Dedifferentiated amniotic fluid mesenchymal stem cell (primary cell): ENCODE measurements around the gene TMEM190.
"Not testable (repeated sequence)": the region's sequence is repeated elsewhere in the genome, so short reads cannot be mapped to it uniquely, and the experiment has no call there.

Experiments used
- DNase-seq: peaks from one replicate; pipeline ENCODE4 v3.0.0-alpha.2; 2016; ENCODE audit errors: extremely low spot score

TMEM190 gene

GRCh38 chr19:55390461-55390880 lies 13.8 kb downstream of the TMEM190 start:
- no peak for DNase-seq

DNA sequence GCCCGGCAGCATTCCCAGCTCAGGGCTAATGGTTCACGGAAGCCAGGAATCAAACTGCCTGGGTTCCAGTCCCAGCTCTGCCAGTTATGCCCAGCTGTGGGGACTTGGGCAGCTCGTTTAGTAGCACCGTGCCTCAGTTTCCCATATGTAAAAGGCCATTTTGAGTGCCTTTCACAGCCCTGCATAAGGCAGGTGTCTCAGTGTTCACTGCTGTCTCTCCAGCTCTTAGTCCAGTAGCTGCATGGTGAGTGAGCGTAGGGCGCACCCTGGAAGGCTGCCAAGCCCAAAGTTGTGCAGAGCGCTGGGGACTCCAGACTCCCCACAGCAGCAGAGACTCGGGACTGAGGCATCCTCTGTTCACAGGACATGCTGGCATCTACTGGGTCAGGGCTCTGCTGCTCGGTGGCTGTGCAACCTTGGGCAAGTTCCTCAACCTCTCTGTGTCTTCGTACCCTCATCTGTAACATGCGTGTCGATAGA lies 14.6 kb downstream of the TMEM190 start:
- DNase-seq: no peak

- no peak for DNase-seq
Measured at GRCh38 chr19:55391702-55392615, 15.3 kb downstream of the TMEM190 start.

GRCh38 chr19:55392820-55393761 lies 16.5 kb downstream of the TMEM190 start:
- DNase-seq: no peak

- DNase-seq: no peak
Measured at GRCh38 chr19:55398200-55398925, 21.7 kb downstream of the TMEM190 start.

- DNase-seq: no peak
Measured at GRCh38 chr19:55400281-55401087, 23.9 kb downstream of the TMEM190 start.

DNA sequence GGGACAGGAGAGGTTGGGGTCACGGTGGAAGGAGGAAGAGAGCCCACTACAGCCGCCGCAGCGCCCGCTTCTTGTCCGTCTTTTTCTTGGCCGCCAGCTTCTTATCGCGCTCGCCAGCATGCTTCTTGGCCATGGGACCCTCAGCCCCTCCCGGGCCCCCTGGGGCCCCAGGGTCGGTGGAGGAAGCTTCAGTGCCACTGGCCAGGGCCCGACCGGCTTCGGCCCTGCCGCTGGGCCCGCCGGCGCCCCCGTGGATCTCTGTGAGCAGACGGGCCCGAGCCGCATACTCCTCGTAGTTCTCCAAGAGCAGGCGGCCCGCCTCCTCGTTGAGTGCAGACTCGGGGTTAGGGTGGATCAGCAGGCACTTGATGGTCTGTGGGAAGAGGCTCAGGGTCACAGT lies 24.8 kb downstream of the TMEM190 start:
- DNase-seq: not testable (repeated sequence)

- DNase-seq: no peak
Measured at GRCh38 chr19:55402509-55402908, 25.9 kb downstream of the TMEM190 start.

DNA sequence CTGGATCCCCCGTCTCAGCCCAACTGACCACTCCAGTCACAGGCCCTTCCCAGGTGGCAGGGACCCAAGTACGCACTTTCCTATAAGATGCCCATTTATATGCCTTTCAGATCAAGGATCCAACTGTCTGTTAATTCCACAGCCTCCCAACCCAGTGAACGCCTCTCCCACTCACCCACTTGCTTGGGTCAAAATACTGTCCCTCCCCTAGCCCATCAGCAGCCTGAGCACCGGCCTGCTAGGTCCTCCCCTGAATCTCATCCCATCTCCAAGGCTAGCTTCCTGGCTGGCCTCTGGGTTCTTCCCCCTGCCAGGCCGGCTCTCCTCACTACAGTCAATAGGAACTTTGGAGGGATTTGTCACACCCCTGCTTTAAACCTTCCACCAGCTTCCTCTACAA lies 29.0 kb downstream of the TMEM190 start:
- DNase-seq: no peak

DNA sequence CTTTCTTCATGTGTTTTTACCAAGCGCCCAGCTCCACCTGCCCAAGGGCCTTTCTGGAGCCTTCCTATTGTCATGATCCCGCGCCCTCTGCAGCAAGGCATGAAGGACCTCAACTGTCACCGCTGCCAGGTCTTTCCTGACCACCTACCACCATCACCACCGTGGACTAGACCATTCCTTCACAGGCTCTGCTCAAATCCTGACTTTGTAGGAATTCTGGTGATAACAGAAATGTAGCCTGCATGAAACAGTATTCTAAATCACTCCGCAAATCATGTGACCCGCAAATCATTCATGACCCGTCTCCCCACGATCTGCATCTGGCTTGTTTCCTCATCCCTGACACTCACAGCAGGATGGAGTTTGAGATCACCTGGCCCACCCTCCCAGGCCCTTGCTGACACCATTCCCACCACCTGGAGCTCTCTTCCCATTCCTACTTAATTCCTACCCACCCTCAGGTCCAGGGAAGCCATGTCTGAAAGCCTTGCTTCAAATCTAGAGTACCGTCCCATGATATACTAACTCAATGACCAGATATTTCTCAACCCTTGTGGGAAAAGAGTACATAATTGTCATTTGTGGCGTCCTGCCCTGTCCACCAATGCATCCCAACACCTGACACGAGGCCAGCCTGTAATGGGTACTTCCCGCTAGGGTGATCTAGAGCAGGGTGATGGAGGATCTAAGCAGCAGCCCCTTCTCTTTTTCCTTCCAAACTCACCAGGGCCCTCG lies 29.6 kb downstream of the TMEM190 start:
- DNase-seq: no peak

DNA sequence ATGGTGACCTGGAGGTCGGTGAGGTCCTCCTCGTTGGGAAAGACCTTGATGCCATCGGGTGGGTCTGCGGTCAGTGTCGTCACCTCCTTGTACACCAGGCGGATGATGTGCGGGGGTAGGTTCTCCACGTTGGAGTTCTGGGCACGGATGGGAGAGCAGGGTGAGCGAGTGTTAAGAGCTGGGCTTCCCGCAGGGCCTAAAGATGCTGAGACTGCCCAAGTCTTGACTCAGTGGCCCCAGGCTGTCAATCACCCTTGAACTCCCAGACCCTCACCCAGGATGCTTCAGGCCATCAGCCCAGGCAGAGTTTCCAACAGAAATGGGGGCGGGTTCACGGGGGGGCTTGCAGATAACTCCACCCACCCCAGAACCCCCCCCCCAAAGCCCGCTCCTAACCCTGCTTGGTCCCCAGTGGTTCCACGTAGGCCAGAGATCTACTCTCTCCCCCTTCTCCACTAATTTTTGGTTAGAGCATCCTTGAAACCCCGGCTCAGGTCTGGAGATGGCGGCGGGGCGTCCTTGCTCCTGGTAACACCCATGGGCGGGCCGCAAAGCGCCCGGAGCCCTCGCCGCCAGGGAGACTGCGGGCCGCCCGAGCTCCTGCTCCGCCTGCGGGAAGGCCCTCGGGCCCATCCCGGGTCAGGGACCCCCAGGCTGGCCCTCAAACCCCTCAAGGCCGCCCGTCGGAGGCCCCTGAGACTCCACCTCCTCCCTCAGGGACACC lies 30.4 kb downstream of the TMEM190 start:
- no peak for DNase-seq

DNA sequence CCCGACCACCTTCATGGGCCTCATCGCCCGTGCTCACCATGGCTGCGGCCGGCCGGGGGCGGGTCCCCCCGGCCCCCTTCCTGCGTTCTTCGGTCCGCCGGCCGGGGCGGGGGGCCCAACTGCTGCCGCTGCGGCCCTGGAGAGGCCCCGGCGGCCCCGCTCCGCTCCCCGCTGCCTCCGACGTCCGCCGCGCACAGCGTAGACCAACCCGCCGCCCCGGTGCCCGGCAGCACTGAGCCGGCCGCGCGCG lies 30.8 kb downstream of the TMEM190 start, which contains the start of gene UBE2S:
Gene UBE2S (minus strand): TSS at position 239 of the 250 bp plus-strand sequence. CDS start 199 bp downstream, at position 40.
- DNase-seq: not testable (repeated sequence)

GRCh38 chr19:55407800-55408532 lies 31.3 kb downstream of the TMEM190 start:
- DNase-seq: peak; percentile 99

- no peak for DNase-seq
Measured at GRCh38 chr19:55408533-55408872, 31.9 kb downstream of the TMEM190 start.

- DNase-seq: not testable (repeated sequence)
Measured at GRCh38 chr19:55409179-55409578, 32.6 kb downstream of the TMEM190 start.

- no peak for DNase-seq
Measured at GRCh38 chr19:55410168-55410567, 33.5 kb downstream of the TMEM190 start.

- DNase-seq: peak; percentile 89
Measured at GRCh38 chr19:55418185-55418584, 41.6 kb downstream of the TMEM190 start.

- DNase-seq: no peak
Measured at GRCh38 chr19:55419103-55419502, 42.5 kb downstream of the TMEM190 start.
